GM12872 (cell line): ENCODE results near the gene AFAP1L1.
A peak's percentile ranks its signal among the peaks of the same experiment; 100 is the strongest.

Experiments used
- CTCF ChIP-seq: IDR thresholded peaks from 3 replicates; pipeline ENCODE4 v1.5.1; 2011; ENCODE audit warnings: low read depth, mild to moderate bottlenecking, low read length, moderate library complexity; ENCODE audit not compliant: insufficient read depth

AFAP1L1 gene

DNA sequence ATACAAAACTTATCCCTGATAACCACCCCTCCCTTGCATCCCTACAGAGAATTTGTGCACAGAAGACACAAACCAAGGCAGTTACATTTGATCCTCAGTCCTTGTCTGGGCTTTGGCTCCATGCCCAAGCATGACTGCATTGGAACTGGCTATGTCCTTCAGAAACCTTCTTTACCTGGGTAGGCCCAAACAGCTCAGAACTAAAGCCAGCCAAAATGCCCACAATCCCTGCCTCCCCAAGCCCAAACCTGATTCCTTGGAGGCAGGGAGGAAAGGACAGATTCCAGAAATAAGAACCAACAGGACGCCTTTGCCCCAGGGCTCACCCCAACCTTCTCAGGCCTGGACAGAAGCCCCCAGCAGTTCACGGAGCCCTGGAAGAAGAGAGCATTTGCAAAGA, 99.2 kb downstream of the AFAP1L1 start:
- no peak for TF ChIP-seq CTCF

DNA sequence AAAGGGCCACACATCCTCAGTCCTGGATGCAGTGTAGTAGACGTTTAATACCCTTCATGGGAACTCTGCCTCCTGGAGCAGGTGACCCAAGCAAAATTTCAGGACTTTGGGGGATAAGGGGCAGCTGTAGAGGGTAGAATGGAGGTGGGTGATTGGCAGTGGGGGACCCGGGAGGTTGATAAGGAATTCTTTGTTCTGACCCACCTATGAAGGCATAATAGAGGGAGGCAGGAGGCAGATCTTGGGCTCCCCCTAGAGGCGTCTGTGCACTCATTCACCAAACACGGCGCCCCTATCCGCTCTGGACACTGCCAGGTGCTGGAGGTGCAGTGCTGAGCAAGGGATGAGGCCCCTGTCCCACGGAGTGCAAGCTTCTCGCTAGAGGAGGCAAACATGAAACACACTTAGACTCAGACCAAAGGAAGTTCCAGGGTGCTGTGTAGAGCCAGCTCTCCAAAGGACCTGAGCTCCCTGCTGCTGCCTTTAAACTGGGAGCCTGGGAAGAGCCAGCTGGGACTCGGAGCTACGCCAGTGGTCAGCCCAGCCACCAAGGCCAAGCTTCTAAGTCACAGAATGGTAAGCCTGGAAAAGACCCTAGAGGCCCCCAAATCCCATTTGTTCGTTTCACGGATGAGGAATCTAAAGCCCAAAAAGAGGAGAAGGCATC, 99.8 kb downstream of the AFAP1L1 start:
- TF ChIP-seq CTCF = peak; percentile 95

DNA sequence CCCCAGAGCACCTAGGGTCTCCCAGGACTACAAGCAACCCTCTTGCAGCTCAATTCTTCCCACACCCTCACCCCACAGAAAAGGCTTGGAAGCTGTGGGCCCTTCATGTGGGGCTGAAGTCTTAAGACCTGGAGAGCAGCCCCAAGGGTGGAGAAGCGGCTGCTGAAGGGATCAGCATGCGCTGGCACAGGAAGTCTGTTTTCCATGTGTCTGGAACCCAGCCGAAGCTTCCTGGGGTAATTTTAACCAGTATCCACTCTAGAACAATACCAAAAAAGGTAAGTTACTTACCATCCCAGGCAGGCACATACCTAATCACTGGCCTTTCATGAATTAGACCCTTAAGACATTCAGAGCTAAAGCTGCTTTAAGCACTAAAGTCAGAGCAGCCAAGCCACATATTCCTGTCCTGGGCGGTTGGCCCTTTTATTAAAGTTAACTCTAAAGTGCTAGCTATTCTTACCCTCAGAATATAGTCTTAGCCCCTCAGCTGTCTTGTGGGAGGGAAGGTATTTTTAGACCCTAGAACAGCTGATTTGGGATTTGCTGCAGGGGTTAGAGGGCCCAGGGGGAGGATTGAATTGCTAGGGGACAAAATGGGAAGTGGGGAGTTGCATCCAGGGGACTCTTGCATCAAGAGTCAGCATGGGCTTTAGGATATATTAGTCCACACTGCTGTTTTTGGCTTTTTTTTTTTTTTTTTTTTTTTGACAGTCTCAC, 100.6 kb downstream of the AFAP1L1 start:
- TF ChIP-seq CTCF = no peak

GRCh38 chr5:149372932-149373331, 101.3 kb downstream of the AFAP1L1 start:
- no peak for TF ChIP-seq CTCF

- TF ChIP-seq CTCF = no peak
Measured at GRCh38 chr5:149374303-149374702, 102.6 kb downstream of the AFAP1L1 start.

GRCh38 chr5:149374801-149375200, 103.1 kb downstream of the AFAP1L1 start:
- TF ChIP-seq CTCF = no peak

DNA sequence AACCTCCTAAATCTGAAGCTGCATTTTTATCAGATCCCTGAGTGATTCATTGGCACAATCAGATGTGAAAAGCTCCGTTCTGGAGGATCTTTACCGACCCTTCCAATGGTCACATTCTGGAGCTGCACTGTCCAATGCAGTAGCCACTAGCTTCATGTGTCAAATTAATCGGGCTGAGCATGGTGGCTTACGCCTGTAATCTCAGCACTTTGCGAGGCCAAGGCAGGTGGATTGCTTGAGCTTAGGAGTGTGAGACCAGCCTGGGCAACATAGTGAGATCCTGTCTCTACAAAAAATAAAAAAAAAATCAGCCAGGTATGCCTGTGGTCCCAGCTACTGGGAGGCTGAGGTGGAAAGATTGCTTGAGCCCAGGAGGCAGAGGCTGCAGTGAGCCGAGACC, 103.8 kb downstream of the AFAP1L1 start:
- no peak for TF ChIP-seq CTCF
